ENCODE results near the gene RIBC2.
"Not testable (repeated sequence)": the region's sequence is repeated elsewhere in the genome, so short reads cannot be mapped to it uniquely, and the experiment has no call there.

Gene RIBC2

GRCh38 chr22:45455621-45456020 is 42.1 kb downstream of the RIBC2 start:
- H3K27me3 ChIP-seq (replicated peaks; ENCODE audit: control insufficient read depth, insufficient read depth, low read length, poor library complexity, severe bottlenecking): no peaks in the 10 kb centered on the region
- H3K4me1 ChIP-seq (ENCODE audit: control insufficient read depth, insufficient read depth, low read length, poor library complexity, severe bottlenecking): no peaks in the 10 kb centered on the region
- no peak overlapping the region for H3K27ac ChIP-seq (ENCODE audit: insufficient read depth, low read length, poor library complexity, severe bottlenecking)
- H3K36me3 ChIP-seq (ENCODE audit: control insufficient read depth, insufficient read depth, low read length): no peaks in the 10 kb centered on the region
- DNase-seq: no peak
- no peaks in the 10 kb centered on the region for H3K9me3 ChIP-seq (ENCODE audit: control insufficient read depth, low read length)
- H3K4me3 ChIP-seq (ENCODE audit: insufficient read depth, low read depth, low read length, poor library complexity, severe bottlenecking): no peak overlapping the region

DNA sequence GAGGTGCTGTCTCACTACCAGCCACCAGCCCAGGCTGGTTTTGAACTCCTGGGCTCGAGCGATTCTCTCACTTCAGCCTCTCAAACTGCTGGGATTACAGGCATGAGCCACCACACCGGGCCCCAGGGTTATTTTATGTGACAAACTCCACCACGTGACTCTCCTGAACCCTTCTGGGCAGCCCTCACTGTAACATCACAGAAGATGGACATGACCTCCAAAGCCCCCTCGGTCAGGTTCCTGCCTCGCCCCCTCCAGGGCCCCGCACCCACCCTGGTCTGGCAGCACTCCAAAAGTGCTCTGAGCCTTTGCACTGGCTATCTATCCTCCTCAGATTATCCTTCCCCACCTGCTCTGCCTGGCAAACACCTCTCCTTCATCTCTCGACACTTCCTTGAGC is 43.3 kb downstream of the RIBC2 start:
- Histone ChIP-seq H3K9me3 (ENCODE audit: control insufficient read depth, low read length) (no peaks in the 10 kb centered on the region), H3K4me3 (ENCODE audit: insufficient read depth, low read depth, low read length, poor library complexity, severe bottlenecking) (no peak overlapping the region), H3K27me3 (replicated peaks; ENCODE audit: control insufficient read depth, insufficient read depth, low read length, poor library complexity, severe bottlenecking) (no peaks in the 10 kb centered on the region), H3K36me3 (ENCODE audit: control insufficient read depth, insufficient read depth, low read length) (no peaks in the 10 kb centered on the region), H3K4me1 (ENCODE audit: control insufficient read depth, insufficient read depth, low read length, poor library complexity, severe bottlenecking) (no peaks in the 10 kb centered on the region), H3K27ac (ENCODE audit: insufficient read depth, low read length, poor library complexity, severe bottlenecking) (no peak overlapping the region)
- no peak for DNase-seq

GRCh38 chr22:45458532-45458931 is 45.0 kb downstream of the RIBC2 start:
- H3K27me3 ChIP-seq (replicated peaks; ENCODE audit: control insufficient read depth, insufficient read depth, low read length, poor library complexity, severe bottlenecking): no peaks in the 10 kb centered on the region
- no peak overlapping the region for H3K4me3 ChIP-seq (ENCODE audit: insufficient read depth, low read depth, low read length, poor library complexity, severe bottlenecking)
- H3K9me3 ChIP-seq (ENCODE audit: control insufficient read depth, low read length): no peaks in the 10 kb centered on the region
- H3K36me3 ChIP-seq (ENCODE audit: control insufficient read depth, insufficient read depth, low read length): no peaks in the 10 kb centered on the region
- DNase-seq: no peak
- H3K27ac ChIP-seq (ENCODE audit: insufficient read depth, low read length, poor library complexity, severe bottlenecking): no peak overlapping the region
- H3K4me1 ChIP-seq (ENCODE audit: control insufficient read depth, insufficient read depth, low read length, poor library complexity, severe bottlenecking): no peaks in the 10 kb centered on the region

- Histone ChIP-seq H3K27ac (ENCODE audit: insufficient read depth, low read length, poor library complexity, severe bottlenecking) (no peak overlapping the region), H3K4me3 (ENCODE audit: insufficient read depth, low read depth, low read length, poor library complexity, severe bottlenecking) (no peak overlapping the region), H3K36me3 (ENCODE audit: control insufficient read depth, insufficient read depth, low read length) (no peaks in the 10 kb centered on the region), H3K9me3 (ENCODE audit: control insufficient read depth, low read length) (no peaks in the 10 kb centered on the region), H3K27me3 (replicated peaks; ENCODE audit: control insufficient read depth, insufficient read depth, low read length, poor library complexity, severe bottlenecking) (no peaks in the 10 kb centered on the region), H3K4me1 (ENCODE audit: control insufficient read depth, insufficient read depth, low read length, poor library complexity, severe bottlenecking) (no peaks in the 10 kb centered on the region)
- no peak for DNase-seq
These were observed 45.7 kb downstream of the RIBC2 start for GRCh38 chr22:45459235-45459634.

- DNase-seq: no peak
- Histone ChIP-seq H3K9me3 (ENCODE audit: control insufficient read depth, low read length) (no peaks in the 10 kb centered on the region), H3K27me3 (replicated peaks; ENCODE audit: control insufficient read depth, insufficient read depth, low read length, poor library complexity, severe bottlenecking) (no peaks in the 10 kb centered on the region), H3K4me1 (ENCODE audit: control insufficient read depth, insufficient read depth, low read length, poor library complexity, severe bottlenecking) (no peaks in the 10 kb centered on the region), H3K27ac (ENCODE audit: insufficient read depth, low read length, poor library complexity, severe bottlenecking) (no peak overlapping the region), H3K36me3 (ENCODE audit: control insufficient read depth, insufficient read depth, low read length) (no peaks in the 10 kb centered on the region), H3K4me3 (ENCODE audit: insufficient read depth, low read depth, low read length, poor library complexity, severe bottlenecking) (no peak overlapping the region)
These were observed 47.0 kb downstream of the RIBC2 start for GRCh38 chr22:45460288-45461109.

GRCh38 chr22:45462034-45462655 is 48.7 kb downstream of the RIBC2 start:
- H3K4me1 ChIP-seq (ENCODE audit: control insufficient read depth, insufficient read depth, low read length, poor library complexity, severe bottlenecking): no peaks in the 10 kb centered on the region
- H3K27me3 ChIP-seq (replicated peaks; ENCODE audit: control insufficient read depth, insufficient read depth, low read length, poor library complexity, severe bottlenecking): no peaks in the 10 kb centered on the region
- no peaks in the 10 kb centered on the region for H3K9me3 ChIP-seq (ENCODE audit: control insufficient read depth, low read length)
- no peak for DNase-seq
- H3K4me3 ChIP-seq (ENCODE audit: insufficient read depth, low read depth, low read length, poor library complexity, severe bottlenecking): no peak overlapping the region
- H3K27ac ChIP-seq (ENCODE audit: insufficient read depth, low read length, poor library complexity, severe bottlenecking): no peak overlapping the region
- no peaks in the 10 kb centered on the region for H3K36me3 ChIP-seq (ENCODE audit: control insufficient read depth, insufficient read depth, low read length)

GRCh38 chr22:45463691-45464090 is 50.2 kb downstream of the RIBC2 start:
- H3K36me3 ChIP-seq (ENCODE audit: control insufficient read depth, insufficient read depth, low read length); H3K27ac ChIP-seq (ENCODE audit: insufficient read depth, low read length, poor library complexity, severe bottlenecking); DNase-seq; H3K27me3 ChIP-seq (replicated peaks; ENCODE audit: control insufficient read depth, insufficient read depth, low read length, poor library complexity, severe bottlenecking); H3K4me1 ChIP-seq (ENCODE audit: control insufficient read depth, insufficient read depth, low read length, poor library complexity, severe bottlenecking); H3K4me3 ChIP-seq (ENCODE audit: insufficient read depth, low read depth, low read length, poor library complexity, severe bottlenecking); H3K9me3 ChIP-seq (ENCODE audit: control insufficient read depth, low read length): not testable (repeated sequence)

- H3K36me3 ChIP-seq (ENCODE audit: control insufficient read depth, insufficient read depth, low read length): no peaks in the 10 kb centered on the region
- H3K27me3 ChIP-seq (replicated peaks; ENCODE audit: control insufficient read depth, insufficient read depth, low read length, poor library complexity, severe bottlenecking): no peaks in the 10 kb centered on the region
- no peak overlapping the region for H3K4me3 ChIP-seq (ENCODE audit: insufficient read depth, low read depth, low read length, poor library complexity, severe bottlenecking)
- H3K4me1 ChIP-seq (ENCODE audit: control insufficient read depth, insufficient read depth, low read length, poor library complexity, severe bottlenecking): no peaks in the 10 kb centered on the region
- H3K27ac ChIP-seq (ENCODE audit: insufficient read depth, low read length, poor library complexity, severe bottlenecking): no peak overlapping the region
- DNase-seq: no peak
- H3K9me3 ChIP-seq (ENCODE audit: control insufficient read depth, low read length): no peaks in the 10 kb centered on the region
These were observed 52.1 kb downstream of the RIBC2 start for GRCh38 chr22:45465633-45466032.

DNA sequence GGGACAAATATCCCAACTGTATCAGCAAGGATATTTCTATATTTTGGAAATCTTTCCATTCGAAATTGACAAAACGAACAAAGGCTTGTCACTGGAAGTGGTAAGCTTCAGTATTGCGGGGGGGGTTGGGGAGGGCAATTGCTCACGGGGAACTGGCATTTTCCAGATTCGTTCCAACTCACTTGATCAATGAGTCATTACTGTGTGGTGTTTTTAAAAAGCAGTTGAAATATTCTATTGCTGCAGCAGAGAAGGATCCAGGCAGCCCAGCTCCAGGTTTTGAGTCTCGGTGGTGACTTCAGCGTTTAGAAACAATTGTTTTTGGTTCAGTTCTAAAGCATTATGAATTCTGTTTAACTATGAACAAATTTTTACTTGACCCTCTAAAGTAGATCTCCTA is 55.4 kb downstream of the RIBC2 start:
- H3K9me3 ChIP-seq (ENCODE audit: control insufficient read depth, low read length): no peaks in the 10 kb centered on the region
- H3K27me3 ChIP-seq (replicated peaks; ENCODE audit: control insufficient read depth, insufficient read depth, low read length, poor library complexity, severe bottlenecking): no peaks in the 10 kb centered on the region
- no peak overlapping the region for H3K4me3 ChIP-seq (ENCODE audit: insufficient read depth, low read depth, low read length, poor library complexity, severe bottlenecking)
- no peak for DNase-seq
- H3K4me1 ChIP-seq (ENCODE audit: control insufficient read depth, insufficient read depth, low read length, poor library complexity, severe bottlenecking): no peaks in the 10 kb centered on the region
- H3K36me3 ChIP-seq (ENCODE audit: control insufficient read depth, insufficient read depth, low read length): no peaks in the 10 kb centered on the region
- no peak overlapping the region for H3K27ac ChIP-seq (ENCODE audit: insufficient read depth, low read length, poor library complexity, severe bottlenecking)

DNA sequence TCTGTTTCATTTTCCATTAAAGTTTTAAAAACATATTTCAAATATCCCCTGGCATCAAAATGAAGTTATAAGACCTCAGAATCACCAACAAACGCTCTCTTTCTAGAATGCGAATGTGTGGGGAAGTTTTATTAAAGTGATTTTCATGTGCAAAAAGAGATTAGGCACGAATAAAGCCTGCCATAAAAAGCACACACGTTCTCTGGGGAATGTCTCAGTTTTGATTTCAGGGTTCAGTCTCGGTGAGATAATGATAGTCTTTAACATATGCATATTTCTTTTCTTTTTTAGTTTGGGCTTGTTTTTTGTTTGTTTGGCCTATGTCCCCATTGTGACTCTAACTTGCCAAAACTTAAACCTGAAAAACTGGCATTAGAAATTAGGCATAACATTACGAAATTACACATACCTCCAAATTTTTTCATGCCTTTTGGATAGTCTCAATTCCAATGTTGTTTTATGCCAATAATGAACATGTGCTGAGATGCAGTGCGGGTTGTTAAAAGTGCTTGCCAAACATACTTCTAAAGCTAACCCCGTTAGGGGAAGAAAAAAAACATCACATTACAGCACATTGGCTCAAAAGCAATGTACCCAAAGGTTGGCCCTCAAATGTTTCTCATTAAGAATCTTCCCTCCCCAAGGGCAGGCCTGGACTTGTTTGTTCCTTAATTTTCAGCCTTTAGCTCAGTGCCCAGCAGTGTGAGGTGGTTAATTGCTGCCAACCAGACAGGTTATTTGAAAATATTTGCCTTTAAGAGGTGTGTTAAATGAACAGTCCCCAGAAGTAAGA is 56.0 kb downstream of the RIBC2 start:
- Histone ChIP-seq H3K4me1 (ENCODE audit: control insufficient read depth, insufficient read depth, low read length, poor library complexity, severe bottlenecking) (no peaks in the 10 kb centered on the region), H3K36me3 (ENCODE audit: control insufficient read depth, insufficient read depth, low read length) (no peaks in the 10 kb centered on the region), H3K4me3 (ENCODE audit: insufficient read depth, low read depth, low read length, poor library complexity, severe bottlenecking) (no peak overlapping the region), H3K27me3 (replicated peaks; ENCODE audit: control insufficient read depth, insufficient read depth, low read length, poor library complexity, severe bottlenecking) (no peaks in the 10 kb centered on the region), H3K9me3 (ENCODE audit: control insufficient read depth, low read length) (no peaks in the 10 kb centered on the region), H3K27ac (ENCODE audit: insufficient read depth, low read length, poor library complexity, severe bottlenecking) (no peak overlapping the region)
- no peak for DNase-seq
